ENCODE results near the gene COL23A1.

GRCh38 chr5:178356431-178356872 is 233.7 kb downstream of the COL23A1 start:
- no peak for TF ChIP-seq CTCF (conservative IDR thresholded peaks at IDR 0.05 in 1 of 2, IDR thresholded peaks at IDR 0.05 in 1 of 2; ENCODE audit: low read depth in 1 of 2, low read length in 2 of 2)
- no peak for TF ChIP-seq EZH2 (IDR thresholded peaks at IDR 0.05; ENCODE audit: low read length, missing control alignments)

All from fibroblast of lung (primary cell).